Fibroblast of the aortic adventitia (primary cell): Measurements from ENCODE around the gene SNX8. TPM values are rescaled to one million over a fixed set of nuclear protein-coding genes. Genes with fewer than 3 reads are reported as not detected.

ENCODE experiments used
- DNase-seq: peaks from one replicate; pipeline ENCODE4 v3.0.0-alpha.2; 2010; ENCODE audit warnings: low read depth
- H3K4me3 ChIP-seq: 2 replicates; pipeline ENCODE4 v1.5.1; 2011; ENCODE audit warnings: low read depth, mild to moderate bottlenecking, control low read depth, low read length, moderate library complexity
- total RNA-seq: library from RNA; depleted of rRNA; stranded (reverse); fragments of >200 nt; gene quantifications from 2 replicates; pipeline ENCODE4 v1.2.3, GENCODE V29; 2012; ENCODE audit warnings: low replicate concordance
- TF ChIP-seq, protein P1 (sequence below): IDR thresholded peaks from 2 replicates; pipeline ENCODE4 v1.5.1; 2011; ENCODE audit warnings: mild to moderate bottlenecking, low read length, control low read depth, inconsistent platforms; ENCODE audit not compliant: insufficient read depth

SNX8 gene
- total RNA-seq, 1 donor = 19.4 TPM

DNA sequence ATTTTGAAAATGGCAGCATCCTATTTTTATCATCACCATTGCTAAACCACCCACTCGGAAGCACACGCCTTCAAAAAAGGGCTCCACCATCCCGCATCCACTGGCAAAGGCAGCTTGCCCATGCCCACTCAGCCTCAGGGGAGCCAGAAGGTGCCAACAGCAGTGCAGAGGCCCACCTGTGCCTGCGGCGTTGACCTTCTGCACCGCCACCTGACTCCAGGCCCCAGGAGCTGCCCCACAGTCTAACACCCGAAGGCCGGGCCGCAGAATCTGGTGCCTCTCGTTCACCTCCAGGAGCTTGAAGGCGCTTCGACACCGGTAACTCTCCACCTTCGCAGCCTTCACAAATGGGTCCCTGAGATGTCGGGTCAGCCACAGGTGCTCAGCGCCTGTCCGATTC is 75.0 kb downstream of the SNX8 start:
- DNase-seq = no peak
- TF ChIP-seq, protein P1, sequence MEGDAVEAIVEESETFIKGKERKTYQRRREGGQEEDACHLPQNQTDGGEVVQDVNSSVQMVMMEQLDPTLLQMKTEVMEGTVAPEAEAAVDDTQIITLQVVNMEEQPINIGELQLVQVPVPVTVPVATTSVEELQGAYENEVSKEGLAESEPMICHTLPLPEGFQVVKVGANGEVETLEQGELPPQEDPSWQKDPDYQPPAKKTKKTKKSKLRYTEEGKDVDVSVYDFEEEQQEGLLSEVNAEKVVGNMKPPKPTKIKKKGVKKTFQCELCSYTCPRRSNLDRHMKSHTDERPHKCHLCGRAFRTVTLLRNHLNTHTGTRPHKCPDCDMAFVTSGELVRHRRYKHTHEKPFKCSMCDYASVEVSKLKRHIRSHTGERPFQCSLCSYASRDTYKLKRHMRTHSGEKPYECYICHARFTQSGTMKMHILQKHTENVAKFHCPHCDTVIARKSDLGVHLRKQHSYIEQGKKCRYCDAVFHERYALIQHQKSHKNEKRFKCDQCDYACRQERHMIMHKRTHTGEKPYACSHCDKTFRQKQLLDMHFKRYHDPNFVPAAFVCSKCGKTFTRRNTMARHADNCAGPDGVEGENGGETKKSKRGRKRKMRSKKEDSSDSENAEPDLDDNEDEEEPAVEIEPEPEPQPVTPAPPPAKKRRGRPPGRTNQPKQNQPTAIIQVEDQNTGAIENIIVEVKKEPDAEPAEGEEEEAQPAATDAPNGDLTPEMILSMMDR = no peak
- no peak overlapping the region for H3K4me3 ChIP-seq

DNA sequence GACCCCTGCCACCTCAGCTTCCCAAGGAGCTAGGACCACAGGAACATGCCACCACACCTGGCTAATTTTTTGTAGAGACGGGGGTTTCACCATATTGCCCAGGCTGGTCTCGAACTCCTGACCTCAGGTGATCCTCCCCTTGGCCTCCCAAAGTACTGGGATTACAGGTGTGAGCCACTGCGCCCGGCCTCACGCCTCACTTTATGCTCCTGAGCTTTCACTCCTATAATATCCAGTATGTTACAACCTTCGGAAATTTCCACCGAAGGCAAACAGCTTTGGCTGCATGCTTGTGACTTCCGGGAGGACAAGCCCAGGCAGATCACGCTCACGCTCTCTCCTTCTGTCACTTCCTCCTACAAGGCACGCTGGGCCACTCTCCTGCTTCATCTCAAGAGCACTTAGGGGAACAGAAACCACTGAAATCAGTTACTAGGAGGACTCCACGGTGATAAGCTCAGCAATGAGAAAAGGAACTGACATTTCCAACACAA is 77.1 kb downstream of the SNX8 start:
- H3K4me3 ChIP-seq = no peak overlapping the region
- TF ChIP-seq, protein P1 = no peak
- no peak for DNase-seq

DNA sequence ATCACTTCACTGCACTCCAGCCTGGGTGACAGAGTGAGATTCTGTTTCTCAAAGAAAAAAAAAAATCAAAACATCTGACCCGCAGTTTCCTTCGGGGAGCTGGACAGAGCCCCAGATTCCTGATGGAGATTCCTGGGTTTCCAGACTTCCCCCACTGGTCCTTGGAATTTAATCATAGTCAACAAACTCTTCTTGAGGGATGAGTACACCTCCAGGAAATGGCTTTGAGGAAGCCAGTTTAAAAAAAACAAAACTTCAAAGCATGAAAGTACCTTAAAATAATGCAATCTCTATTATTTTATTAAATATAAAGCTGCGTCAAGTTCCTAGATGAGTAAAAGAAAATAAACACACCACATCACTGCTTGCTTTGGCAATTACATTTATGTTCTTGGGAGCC is 80.3 kb downstream of the SNX8 start:
- no peak overlapping the region for H3K4me3 ChIP-seq
- TF ChIP-seq, protein P1 = no peak
- DNase-seq = peak; percentile 61

DNA sequence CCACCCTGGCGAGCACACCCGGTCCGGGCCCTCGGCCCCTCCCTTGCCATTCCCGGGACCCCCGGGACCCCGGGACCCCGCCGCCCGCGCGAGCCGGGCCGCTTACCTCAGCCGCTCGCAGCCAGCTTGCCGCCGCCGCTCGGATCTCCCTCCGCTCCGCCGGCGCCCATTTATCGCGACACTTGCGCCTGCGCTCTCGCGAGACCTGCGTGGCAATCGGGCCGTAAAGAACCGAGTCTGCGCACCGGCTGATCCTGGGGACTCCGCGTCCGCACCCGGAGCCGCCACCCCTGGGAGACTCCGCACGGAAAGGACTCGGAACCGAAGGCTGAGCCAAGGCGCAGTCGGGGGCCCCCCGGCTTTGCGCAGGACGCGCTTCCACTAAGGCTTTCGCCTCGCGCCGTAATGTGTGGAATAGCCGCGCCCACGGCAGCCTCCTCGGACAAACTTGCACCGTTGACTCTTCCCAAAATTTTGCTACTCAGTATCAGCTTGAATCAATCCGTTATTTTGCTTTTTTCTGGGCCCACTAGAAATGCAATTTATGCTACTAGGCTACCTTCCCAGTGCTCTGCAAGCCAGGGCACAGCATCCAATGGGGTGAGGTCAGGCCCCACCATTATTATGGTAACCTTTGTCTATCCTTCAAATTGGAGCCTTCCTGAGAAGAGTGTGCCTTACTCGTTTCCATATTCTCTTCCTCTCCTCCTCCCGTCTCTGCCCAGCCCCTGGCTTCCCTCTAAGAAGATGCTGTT is 81.3 kb downstream of the SNX8 start, which contains the start of gene MAD1L1:
MAD1L1 (minus strand) TSS at position 180 of the 755 bp plus-strand sequence. CDS start 2,812 bp downstream, outside the sequence.
- peak; percentile 90 for DNase-seq
- peak within 1 kb of the TSS; percentile 82 for H3K4me3 ChIP-seq
- TF ChIP-seq, protein P1 = no peak

DNA sequence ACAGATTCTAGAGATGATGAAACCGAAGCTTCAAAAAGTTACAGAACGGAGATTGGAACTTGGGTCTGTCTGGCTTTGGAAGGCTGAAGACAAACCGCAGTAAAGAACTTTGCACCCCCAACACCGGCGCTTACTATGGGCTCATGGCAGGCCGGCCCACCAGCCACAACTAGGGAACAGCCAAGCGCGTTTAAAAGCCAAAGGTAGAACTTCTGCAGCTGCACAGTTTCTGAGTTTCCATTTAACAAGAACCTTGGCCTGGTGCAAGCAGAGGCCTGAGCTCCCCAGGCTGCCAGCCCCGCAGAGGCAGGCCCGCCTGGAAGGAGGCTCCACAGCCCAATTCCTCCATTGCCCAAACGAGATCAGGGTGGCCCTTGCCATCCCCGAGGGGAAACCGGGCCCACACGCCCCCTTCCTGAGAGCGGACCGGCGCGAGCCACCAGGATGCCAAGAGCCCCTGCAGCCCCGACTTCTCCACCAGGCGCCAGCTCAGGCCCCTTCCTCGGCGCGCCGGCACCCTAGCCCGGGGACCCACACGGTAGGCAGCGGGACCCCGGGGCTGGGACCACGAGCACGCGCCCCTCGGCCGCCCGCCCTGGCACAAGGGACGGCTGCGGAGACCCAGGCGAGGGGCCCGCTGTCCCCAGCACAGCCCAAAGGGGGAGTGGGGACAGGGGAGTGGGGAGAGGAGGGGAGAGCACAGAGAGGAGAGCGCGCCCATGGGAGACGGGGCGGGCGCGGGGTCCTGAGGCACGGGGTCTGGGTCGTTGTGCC is 82.1 kb downstream of the SNX8 start:
- peak overlapping the region; percentile 82 for H3K4me3 ChIP-seq
- DNase-seq = peak; percentile 13
- TF ChIP-seq, protein P1 = no peak

DNA sequence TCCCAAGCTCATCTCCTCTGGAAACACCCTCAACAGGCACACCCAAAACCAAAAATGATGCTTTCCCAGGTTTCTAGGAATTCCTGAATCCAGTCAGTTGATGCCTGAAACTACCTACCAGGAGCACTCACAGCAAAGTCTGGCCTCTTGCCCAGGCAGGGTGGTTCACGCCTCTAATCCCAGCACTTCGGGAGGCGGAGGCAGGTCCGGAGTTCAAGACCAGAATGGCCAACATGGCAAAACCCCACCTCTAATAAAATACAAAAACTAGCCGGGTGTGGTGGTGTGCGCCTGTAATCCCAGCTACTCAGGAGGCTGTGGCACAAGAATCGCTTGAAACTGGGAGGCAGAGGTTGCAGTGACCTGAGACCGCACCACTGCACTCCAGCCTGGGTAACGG is 83.4 kb downstream of the SNX8 start:
- no peak for DNase-seq
- no peak overlapping the region for H3K4me3 ChIP-seq
- TF ChIP-seq, protein P1 = no peak
